Thyroid gland (tissue), 4 donors: ENCODE measurements around the gene MACROD1.

Source experiments
- POLR2A ChIP-seq, 2 donors: fragments of 450-650 bp; IDR thresholded peaks; one replicate each; pipeline ENCODE4 v1.6.1; 2017; ENCODE audit warnings: antibody characterized with exemption in 2 of 2, mild to moderate bottlenecking in 2 of 2, moderate library complexity in 1 of 2
- TF ChIP-seq, protein P1 (sequence below), 6 experiments: fragments of 200-600 bp in 3 of 6; fragments of 450-650 bp in 3 of 6; sonication (generic) in 3 of 6; IDR thresholded peaks; one replicate each; pipeline ENCODE4 v1.5.1; 2016 to 2019; ENCODE audit warnings: antibody characterized with exemption in 6 of 6, mild to moderate bottlenecking in 2 of 6, inconsistent platforms in 1 of 6, moderate library complexity in 1 of 6

DNA sequence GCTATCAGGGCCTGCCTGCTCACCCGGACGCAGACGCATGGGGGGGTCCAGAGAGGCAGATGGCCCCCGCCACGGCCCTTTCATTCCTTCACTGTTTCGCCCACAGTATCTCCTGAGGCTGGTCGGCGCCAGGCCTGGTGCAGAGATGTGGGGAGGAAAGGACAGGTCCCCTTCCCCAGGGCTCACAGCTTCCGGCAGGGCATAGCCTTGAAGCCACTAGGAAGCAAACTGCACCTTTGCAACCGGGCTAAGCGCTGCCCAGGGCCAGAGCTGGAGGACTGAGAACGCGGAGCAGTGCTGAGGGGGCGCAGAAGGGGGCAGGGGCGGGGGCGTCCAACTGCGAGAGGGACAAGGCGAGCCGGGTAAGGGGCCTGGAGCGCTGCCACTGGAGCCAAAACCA is 150.4 kb downstream of the MACROD1 start:
- TF ChIP-seq, protein P1, sequence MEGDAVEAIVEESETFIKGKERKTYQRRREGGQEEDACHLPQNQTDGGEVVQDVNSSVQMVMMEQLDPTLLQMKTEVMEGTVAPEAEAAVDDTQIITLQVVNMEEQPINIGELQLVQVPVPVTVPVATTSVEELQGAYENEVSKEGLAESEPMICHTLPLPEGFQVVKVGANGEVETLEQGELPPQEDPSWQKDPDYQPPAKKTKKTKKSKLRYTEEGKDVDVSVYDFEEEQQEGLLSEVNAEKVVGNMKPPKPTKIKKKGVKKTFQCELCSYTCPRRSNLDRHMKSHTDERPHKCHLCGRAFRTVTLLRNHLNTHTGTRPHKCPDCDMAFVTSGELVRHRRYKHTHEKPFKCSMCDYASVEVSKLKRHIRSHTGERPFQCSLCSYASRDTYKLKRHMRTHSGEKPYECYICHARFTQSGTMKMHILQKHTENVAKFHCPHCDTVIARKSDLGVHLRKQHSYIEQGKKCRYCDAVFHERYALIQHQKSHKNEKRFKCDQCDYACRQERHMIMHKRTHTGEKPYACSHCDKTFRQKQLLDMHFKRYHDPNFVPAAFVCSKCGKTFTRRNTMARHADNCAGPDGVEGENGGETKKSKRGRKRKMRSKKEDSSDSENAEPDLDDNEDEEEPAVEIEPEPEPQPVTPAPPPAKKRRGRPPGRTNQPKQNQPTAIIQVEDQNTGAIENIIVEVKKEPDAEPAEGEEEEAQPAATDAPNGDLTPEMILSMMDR (IDR thresholded peaks at IDR 0.05), result no peak
- no peak for TF ChIP-seq POLR2A (IDR thresholded peaks at IDR 0.05)
